Activated T-helper 2 cell treated with anti-CD3 and anti-CD28 coated beads, Interferon-gamma antibody, Interleukin-2, Interleukin-4, amounts not matched to agents 10 μg/mL and 5 μg/mL and 100 μg/mL, durations not matched to agents 14 hours and 24 hours and 36 hours (primary cell): ENCODE data around the gene CDCA7L. TPM values are rescaled to one million over a fixed set of nuclear protein-coding genes. Genes with fewer than 3 reads are reported as not detected.
"Not testable (repeated sequence)": the region's sequence is repeated elsewhere in the genome, so short reads cannot be mapped to it uniquely, and the experiment has no call there.

Source experiments
- DNase-seq: peaks from one replicate; pipeline ENCODE4 v3.0.0; 2021; ENCODE audit warnings: low spot score
- H3K27ac Mint-ChIP-seq: one replicate; pipeline ENCODE4 v1.8.0; 2021; ENCODE audit warnings: mixed read lengths
- H3K27me3 Mint-ChIP-seq: one replicate; pipeline ENCODE4 v1.8.0; 2021; ENCODE audit warnings: low read depth, mixed read lengths
- H3K36me3 Mint-ChIP-seq: one replicate; pipeline ENCODE4 v1.8.0; 2021; ENCODE audit warnings: low read depth, mixed read lengths
- H3K4me1 Mint-ChIP-seq: one replicate; pipeline ENCODE4 v1.8.0; 2021; ENCODE audit warnings: low read depth, mixed read lengths
- H3K4me3 Mint-ChIP-seq: one replicate; pipeline ENCODE4 v1.8.0; 2021; ENCODE audit warnings: low read depth, mild to moderate bottlenecking, moderate library complexity, mixed read lengths
- H3K9me3 Mint-ChIP-seq: one replicate; pipeline ENCODE4 v1.8.0; 2021; ENCODE audit warnings: mixed read lengths
- intact Hi-C: fragments of 100-400 bp; cut with micrococcal nuclease; formaldehyde crosslinking; loops from one replicate; pipeline ENCODE4 v1.15.1; 2023
- total RNA-seq: library from RNA; stranded (reverse); gene quantifications from 2 replicates; pipeline ENCODE4 v1.2.3, GENCODE V29; 2022

The CDCA7L gene
- total RNA-seq, 1 donor from 2014 or later, result 82.9 TPM

DNA sequence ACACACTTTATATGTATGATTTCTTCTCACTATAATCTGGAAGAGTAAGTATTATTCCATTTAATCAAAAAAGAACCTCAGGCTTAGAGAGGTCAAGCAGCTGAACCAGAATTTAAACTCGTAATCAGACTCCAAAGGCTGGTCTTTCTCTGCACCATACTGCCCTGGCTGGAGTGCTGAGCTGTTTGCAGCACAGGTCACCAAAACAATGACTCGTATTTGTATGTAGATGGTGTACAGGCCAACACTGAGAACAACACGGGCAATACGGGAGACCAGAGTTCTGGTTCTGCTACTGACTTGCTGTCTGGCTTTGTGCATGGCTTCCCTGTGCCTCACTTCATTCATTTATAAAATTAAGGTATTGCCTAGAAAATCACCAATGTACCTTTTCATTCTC lies 57.9 kb downstream of the CDCA7L start:
- intact Hi-C loops, result no loop called here
- Mint-ChIP-seq H3K4me3 (no peak overlapping the region), H3K36me3 (peaks cover 3% of the 10 kb centered on the region), H3K9me3 (no peaks in the 10 kb centered on the region), H3K27me3 (no peaks in the 10 kb centered on the region), H3K4me1 (no peaks in the 10 kb centered on the region), H3K27ac (no peak overlapping the region)
- DNase-seq, result no peak

DNA sequence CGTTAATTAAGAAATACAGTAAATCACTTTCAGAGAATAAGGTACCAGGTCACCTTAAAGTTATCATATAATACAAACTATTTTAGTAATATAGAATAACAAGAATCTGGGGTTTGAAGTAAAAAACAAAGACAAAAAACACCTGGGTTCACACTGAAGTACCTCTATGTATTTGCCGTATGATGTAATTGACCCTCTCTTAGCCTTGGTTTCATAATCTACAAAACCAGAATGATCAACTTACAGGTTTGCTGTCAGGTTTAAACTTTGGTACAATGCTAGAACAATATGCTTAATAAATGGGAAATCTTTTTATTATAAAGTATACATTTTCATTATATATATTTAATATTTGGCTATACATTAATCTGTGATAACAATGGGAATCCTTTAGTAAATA lies 58.3 kb downstream of the CDCA7L start:
- Mint-ChIP-seq H3K9me3 (no peaks in the 10 kb centered on the region), H3K27ac (no peak overlapping the region), H3K36me3 (no peaks in the 10 kb centered on the region), H3K4me1 (no peaks in the 10 kb centered on the region), H3K27me3 (no peaks in the 10 kb centered on the region), H3K4me3 (no peak overlapping the region)
- DNase-seq, result no peak
- intact Hi-C loops, result no loop called here

DNA sequence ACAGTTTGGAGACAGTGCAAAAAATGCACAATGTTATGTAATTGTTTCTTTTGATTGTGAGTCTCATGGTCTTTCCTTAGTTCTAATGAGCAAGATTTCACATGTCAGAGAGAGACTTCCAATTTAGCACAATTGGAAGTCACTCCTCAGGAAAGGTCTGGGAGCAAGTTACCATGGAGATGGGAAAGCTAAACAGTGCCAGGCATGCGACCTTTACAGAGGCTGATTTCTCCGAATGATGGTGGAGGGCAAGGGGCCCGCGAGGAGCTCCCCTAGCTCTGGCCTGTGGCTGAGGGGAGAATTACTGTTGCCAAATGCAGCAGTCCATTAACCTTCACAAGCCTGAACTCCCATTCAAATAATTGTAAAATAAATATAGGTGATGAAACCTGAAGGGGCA lies 59.3 kb downstream of the CDCA7L start:
- H3K27ac Mint-ChIP-seq, result no peak overlapping the region
- no peaks in the 10 kb centered on the region for H3K9me3 Mint-ChIP-seq
- no peak overlapping the region for H3K4me3 Mint-ChIP-seq
- intact Hi-C loops, result no loop called here
- H3K4me1 Mint-ChIP-seq, result no peaks in the 10 kb centered on the region
- H3K36me3 Mint-ChIP-seq, result no peaks in the 10 kb centered on the region
- H3K27me3 Mint-ChIP-seq, result no peaks in the 10 kb centered on the region
- DNase-seq, result no peak

DNA sequence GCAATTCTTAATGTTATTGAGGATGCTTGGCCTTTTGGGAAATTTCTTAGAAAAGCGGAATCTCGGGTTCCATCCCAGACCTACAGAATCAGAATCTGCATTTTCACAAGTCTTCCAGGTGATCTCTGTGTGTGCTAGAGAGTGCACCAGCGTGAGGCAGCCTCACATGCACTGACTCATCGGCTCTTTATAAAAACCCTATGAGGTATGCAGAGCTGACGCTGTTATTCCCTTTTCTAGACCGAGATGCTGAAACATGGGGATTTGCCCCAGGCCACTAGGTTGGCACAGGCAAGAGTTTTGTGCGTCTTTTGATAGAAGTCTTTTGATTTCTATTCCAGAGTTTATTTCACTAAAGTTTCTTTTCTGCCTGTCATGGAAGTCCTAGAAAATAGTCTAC lies 61.2 kb downstream of the CDCA7L start:
- Mint-ChIP-seq H3K9me3 (no peaks in the 10 kb centered on the region), H3K27ac (no peak overlapping the region), H3K4me3 (no peak overlapping the region), H3K27me3 (no peaks in the 10 kb centered on the region), H3K36me3 (no peaks in the 10 kb centered on the region), H3K4me1 (no peaks in the 10 kb centered on the region)
- intact Hi-C loops, result no loop called here
- DNase-seq, result no peak

DNA sequence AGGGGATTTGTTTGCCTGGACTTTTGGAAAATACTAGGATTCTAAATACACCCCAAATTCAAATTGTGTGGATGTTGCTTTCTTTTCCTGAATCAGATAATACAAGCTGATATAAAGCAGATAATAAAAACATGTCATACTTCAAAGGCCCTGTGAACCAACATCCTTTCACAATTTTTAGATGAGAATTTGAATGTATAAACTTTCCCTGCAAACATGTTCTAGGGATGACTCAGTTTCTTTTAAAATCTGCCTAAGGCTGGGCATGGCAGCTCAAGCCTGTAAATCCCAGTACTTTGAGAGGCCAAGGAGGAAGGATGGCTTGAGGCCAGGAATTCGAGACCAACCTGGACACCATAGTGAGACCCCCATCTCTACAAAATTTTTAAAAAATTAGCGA lies 62.2 kb downstream of the CDCA7L start:
- H3K9me3 Mint-ChIP-seq, H3K27ac Mint-ChIP-seq, H3K4me1 Mint-ChIP-seq, H3K4me3 Mint-ChIP-seq, H3K27me3 Mint-ChIP-seq, DNase-seq, intact Hi-C loops, H3K36me3 Mint-ChIP-seq: not testable (repeated sequence)

DNA sequence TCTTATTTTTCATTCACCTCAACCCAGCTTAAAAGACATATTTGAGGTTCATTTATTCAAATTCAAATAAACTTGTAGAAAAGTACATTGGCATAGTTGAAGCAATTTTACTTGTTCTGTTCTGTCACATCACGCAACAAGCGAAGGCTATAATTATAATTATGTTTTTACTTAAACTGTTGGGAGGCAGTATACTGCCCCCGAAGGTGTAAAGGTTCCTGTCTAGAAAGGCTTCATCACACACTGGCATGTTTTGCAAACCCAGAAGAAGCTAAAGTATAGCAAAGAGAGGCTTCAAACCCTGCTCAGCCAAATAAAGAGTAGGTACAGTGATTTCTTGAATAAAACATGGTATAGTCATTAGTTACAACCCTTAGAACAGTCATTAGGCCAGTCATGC lies 62.6 kb downstream of the CDCA7L start:
- no peak overlapping the region for H3K4me3 Mint-ChIP-seq
- H3K27me3 Mint-ChIP-seq, result no peaks in the 10 kb centered on the region
- H3K4me1 Mint-ChIP-seq, result no peaks in the 10 kb centered on the region
- intact Hi-C loops, result no loop called here
- no peaks in the 10 kb centered on the region for H3K9me3 Mint-ChIP-seq
- no peak for DNase-seq
- no peak overlapping the region for H3K27ac Mint-ChIP-seq
- H3K36me3 Mint-ChIP-seq, result no peaks in the 10 kb centered on the region

DNA sequence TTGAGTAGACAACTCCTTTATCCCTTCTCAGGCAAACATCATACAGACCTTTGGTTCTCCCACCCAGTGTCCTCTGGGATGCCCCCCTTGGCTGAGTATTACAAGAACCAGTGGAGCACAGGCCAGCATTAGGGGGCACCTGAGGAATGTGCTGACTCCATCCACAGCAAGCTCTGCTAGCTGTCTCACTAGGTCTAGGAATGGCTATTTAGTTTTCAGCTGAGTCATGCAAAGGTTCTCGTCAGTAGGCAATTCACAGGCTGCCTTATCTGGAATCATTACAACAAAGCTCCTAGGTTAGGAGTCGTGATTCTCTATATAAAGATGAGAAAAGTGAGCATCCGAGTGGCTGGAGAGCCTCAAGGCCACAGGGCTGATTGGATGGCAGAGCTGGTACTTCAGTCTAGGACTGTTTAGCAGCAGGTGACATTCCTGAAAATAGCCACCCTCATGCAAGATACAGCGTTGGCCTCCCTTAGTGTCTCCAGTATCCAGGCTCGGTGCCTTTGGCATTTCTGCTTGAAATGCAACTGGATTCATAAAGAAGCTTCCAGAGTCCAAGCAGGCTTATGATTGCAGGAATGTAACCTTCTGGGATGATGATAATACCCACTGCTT lies 75.8 kb downstream of the CDCA7L start:
- Mint-ChIP-seq H3K4me1 (no peaks in the 10 kb centered on the region), H3K27ac (no peak overlapping the region), H3K36me3 (no peaks in the 10 kb centered on the region), H3K4me3 (no peak overlapping the region), H3K27me3 (no peaks in the 10 kb centered on the region), H3K9me3 (no peaks in the 10 kb centered on the region)
- intact Hi-C loops, result no loop called here
- DNase-seq, result no peak

DNA sequence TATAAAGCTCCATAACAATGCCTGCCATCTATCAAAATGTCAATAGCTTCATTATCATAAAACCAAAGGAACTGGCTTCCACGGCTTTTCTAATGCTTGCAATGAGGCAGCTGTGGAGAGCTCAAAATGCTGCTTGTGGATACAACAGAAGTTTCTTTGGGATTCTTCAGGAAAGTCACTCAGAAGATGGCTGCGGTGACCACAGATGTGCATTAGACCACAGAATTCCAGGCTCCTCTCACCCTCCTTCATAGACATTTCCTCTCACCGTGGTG lies 77.2 kb downstream of the CDCA7L start:
- no peaks in the 10 kb centered on the region for H3K36me3 Mint-ChIP-seq
- no peak overlapping the region for H3K4me3 Mint-ChIP-seq
- no peak for DNase-seq
- intact Hi-C loops, result no loop called here
- no peaks in the 10 kb centered on the region for H3K4me1 Mint-ChIP-seq
- H3K27ac Mint-ChIP-seq, result no peak overlapping the region
- no peaks in the 10 kb centered on the region for H3K27me3 Mint-ChIP-seq
- H3K9me3 Mint-ChIP-seq, result no peaks in the 10 kb centered on the region

DNA sequence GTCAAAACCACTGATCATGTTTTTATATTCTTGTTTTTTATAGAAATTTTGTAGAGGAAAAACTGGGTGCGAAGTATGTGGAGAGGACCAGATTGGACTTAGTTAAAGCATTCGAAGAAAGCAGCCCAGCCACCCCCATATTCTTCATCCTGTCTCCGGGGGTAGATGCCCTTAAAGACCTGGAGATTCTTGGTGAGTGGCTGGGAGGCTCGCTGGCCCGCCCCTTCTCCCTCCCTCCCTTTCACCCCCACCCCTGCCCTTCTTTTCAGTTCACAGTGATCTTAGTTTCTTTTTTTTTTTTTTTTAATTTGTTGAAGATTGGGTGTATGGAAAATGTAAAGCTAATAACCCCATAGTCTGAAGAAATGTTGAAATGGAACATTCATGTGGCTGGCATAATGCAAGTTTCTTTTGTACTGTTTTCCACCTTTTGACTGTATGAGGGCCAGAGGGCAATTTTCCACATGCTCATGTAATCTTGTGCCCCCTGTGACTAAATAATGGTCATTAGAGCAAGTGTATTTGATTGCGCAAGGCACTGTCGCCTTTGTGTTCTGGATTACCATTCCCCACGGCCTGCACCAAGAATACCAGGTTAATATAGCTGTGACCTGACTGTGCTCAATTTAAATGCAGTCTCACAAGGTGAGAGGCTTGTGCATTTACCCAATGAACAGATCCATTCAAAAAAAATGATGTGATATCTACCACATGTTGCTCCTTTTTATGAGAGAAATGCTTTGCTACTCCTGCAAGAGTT lies 77.7 kb downstream of the CDCA7L start:
- Mint-ChIP-seq H3K36me3 (no peaks in the 10 kb centered on the region), H3K9me3 (no peaks in the 10 kb centered on the region), H3K27me3 (no peaks in the 10 kb centered on the region), H3K4me3 (no peak overlapping the region), H3K27ac (no peak overlapping the region), H3K4me1 (no peaks in the 10 kb centered on the region)
- intact Hi-C loops, result no loop called here
- DNase-seq, result no peak

DNA sequence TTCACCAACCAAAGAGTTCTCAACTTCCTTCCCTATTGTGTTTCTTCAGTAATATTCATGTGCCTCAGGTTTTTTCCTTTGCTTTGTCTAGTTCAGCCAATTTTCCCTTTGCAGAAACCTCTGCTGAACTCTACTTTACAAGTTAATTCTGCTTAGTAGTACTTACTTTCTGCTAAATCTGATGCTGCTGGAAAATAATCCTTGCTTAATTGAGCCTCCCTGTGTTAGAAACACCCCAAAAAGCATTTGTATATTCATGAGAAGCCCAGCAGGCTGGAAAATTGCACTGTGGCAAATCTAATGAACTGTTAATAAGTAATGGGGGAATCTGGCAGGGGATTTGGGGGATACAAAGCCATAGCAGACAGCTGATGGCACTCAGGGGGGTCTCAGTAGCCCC lies 78.5 kb downstream of the CDCA7L start:
- H3K4me3 Mint-ChIP-seq, result no peak overlapping the region
- no peaks in the 10 kb centered on the region for H3K4me1 Mint-ChIP-seq
- H3K9me3 Mint-ChIP-seq, result no peaks in the 10 kb centered on the region
- H3K27ac Mint-ChIP-seq, result no peak overlapping the region
- H3K36me3 Mint-ChIP-seq, result no peaks in the 10 kb centered on the region
- intact Hi-C loops, result no loop called here
- H3K27me3 Mint-ChIP-seq, result no peaks in the 10 kb centered on the region
- DNase-seq, result no peak

DNA sequence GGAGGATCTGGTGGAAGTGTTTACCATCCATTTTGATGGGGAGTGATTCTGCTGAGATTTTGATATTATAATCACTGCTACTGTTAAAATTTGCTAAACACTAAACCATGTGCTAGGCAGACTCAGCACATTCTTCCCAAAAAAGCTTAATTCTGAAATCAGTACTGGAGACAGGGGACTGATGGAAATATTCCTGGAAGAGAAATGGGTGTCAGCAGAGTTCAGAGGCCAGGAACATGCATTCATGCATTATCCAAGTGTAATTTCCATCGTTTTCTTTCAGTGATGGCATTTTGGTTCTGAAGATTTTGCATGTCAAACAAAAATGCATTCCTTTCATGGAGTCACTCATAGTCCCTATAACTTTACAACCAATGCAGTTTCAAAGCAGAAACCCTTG lies 79.0 kb downstream of the CDCA7L start:
- intact Hi-C loops, result no loop called here

DNA sequence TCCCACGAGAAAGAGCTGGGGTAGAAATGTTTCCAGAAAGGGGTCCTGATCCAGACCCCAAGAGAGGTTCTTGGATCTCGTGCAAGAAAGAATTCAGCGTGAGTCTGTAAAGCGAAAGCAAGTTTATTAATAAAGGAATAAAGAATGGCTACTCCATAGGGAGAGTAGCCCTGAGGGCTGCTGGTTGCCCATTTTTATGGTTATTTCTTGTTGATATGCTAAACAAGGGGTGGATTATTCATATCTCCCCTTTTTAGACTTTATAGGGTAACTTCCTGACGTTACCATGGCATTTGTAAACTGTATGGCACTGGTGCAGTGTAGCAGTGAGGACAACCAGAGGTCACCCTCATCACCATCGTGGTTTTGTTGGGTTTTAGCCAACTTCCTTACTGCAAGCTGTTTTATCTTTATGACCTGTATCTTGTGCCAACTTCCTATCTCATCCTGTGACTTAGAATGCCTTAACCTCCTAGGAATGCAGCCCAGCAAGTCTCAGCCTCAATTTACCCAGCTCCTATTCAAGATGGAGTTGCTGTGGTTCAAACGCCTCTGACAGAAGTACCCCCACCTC lies 80.0 kb downstream of the CDCA7L start:
- DNase-seq, H3K9me3 Mint-ChIP-seq, intact Hi-C loops, H3K27me3 Mint-ChIP-seq, H3K4me1 Mint-ChIP-seq, H3K36me3 Mint-ChIP-seq, H3K4me3 Mint-ChIP-seq, H3K27ac Mint-ChIP-seq: not testable (repeated sequence)

More for the DNA sequence above, 79.0 kb downstream of the CDCA7L start:
- no peak for DNase-seq
- no peak overlapping the region for H3K27ac Mint-ChIP-seq
- no peaks in the 10 kb centered on the region for H3K36me3 Mint-ChIP-seq
- no peak overlapping the region for H3K4me3 Mint-ChIP-seq
- no peaks in the 10 kb centered on the region for H3K27me3 Mint-ChIP-seq
- H3K4me1 Mint-ChIP-seq, result no peaks in the 10 kb centered on the region
- H3K9me3 Mint-ChIP-seq, result no peaks in the 10 kb centered on the region

DNA sequence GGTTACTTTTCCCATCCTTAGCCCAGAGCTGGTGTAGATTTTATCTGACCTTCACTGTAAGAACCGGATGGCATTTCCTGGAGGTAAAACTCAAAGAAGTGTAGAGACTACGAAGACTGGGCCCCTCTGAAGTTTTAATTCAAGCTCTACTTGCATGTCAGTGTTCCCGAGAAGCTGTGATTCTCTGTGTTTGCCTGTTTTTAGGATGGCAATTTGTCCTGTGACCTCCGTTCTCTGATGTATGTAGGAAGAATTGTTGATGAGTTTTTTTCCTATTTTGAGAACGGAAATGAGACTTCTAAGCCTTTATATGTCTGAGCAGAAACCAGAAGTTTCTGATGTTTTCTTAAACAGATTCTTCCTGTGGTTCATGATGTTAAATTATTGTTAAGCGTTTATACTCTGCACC lies 94.1 kb downstream of the CDCA7L start:
- no peak for DNase-seq
- intact Hi-C loops, result no loop called here
- Mint-ChIP-seq H3K4me3 (no peak overlapping the region), H3K27ac (no peak overlapping the region), H3K36me3 (no peaks in the 10 kb centered on the region), H3K4me1 (peaks cover 11% of the 10 kb centered on the region), H3K27me3 (peaks cover 5% of the 10 kb centered on the region), H3K9me3 (no peaks in the 10 kb centered on the region)
